Osteocyte (in vitro differentiated cells): Measurements from ENCODE around the gene COQ5. TPM values are rescaled to one million over a fixed set of nuclear protein-coding genes. Genes with fewer than 3 reads are reported as not detected.
A peak's percentile ranks its signal among the peaks of the same experiment; 100 is the strongest.
"Not testable (repeated sequence)": the region's sequence is repeated elsewhere in the genome, so short reads cannot be mapped to it uniquely, and the experiment has no call there.

Experiments
- DNase-seq: peaks from one replicate; pipeline ENCODE4 v3.0.0; 2021; ENCODE audit warnings: mixed read lengths; ENCODE audit not compliant: unreplicated experiment; ENCODE audit errors: extremely low spot score
- H3K27ac Mint-ChIP-seq: one replicate; pipeline ENCODE4 v1.8.0; 2021; ENCODE audit warnings: mild to moderate bottlenecking, mixed read lengths; ENCODE audit not compliant: unreplicated experiment
- H3K27me3 Mint-ChIP-seq: one replicate; pipeline ENCODE4 v1.8.0; 2021; ENCODE audit warnings: mixed read lengths; ENCODE audit not compliant: unreplicated experiment
- H3K36me3 Mint-ChIP-seq: one replicate; pipeline ENCODE4 v1.8.0; 2021; ENCODE audit warnings: mixed read lengths; ENCODE audit not compliant: unreplicated experiment
- H3K4me1 Mint-ChIP-seq: one replicate; pipeline ENCODE4 v1.8.0; 2021; ENCODE audit warnings: mixed read lengths; ENCODE audit not compliant: unreplicated experiment
- H3K4me3 Mint-ChIP-seq: one replicate; pipeline ENCODE4 v1.8.0; 2021; ENCODE audit warnings: mild to moderate bottlenecking, moderate library complexity, mixed read lengths; ENCODE audit not compliant: unreplicated experiment
- H3K9me3 Mint-ChIP-seq: one replicate; pipeline ENCODE4 v1.8.0; 2021; ENCODE audit warnings: mixed read lengths; ENCODE audit not compliant: unreplicated experiment
- total RNA-seq: library from RNA; stranded (reverse); gene quantifications from 2 replicates; pipeline ENCODE4 v1.2.1, GENCODE V29; 2021
- TF ChIP-seq, protein P1 (sequence below): fragments of 200-600 bp; sonication (generic); IDR thresholded peaks from 2 replicates; pipeline ENCODE4 v1.5.0; 2021; ENCODE audit warnings: antibody characterized with exemption, mild to moderate bottlenecking, moderate library complexity

The COQ5 gene
- total RNA-seq, 1 donor from 2014 or later, result 24.0 TPM

DNA sequence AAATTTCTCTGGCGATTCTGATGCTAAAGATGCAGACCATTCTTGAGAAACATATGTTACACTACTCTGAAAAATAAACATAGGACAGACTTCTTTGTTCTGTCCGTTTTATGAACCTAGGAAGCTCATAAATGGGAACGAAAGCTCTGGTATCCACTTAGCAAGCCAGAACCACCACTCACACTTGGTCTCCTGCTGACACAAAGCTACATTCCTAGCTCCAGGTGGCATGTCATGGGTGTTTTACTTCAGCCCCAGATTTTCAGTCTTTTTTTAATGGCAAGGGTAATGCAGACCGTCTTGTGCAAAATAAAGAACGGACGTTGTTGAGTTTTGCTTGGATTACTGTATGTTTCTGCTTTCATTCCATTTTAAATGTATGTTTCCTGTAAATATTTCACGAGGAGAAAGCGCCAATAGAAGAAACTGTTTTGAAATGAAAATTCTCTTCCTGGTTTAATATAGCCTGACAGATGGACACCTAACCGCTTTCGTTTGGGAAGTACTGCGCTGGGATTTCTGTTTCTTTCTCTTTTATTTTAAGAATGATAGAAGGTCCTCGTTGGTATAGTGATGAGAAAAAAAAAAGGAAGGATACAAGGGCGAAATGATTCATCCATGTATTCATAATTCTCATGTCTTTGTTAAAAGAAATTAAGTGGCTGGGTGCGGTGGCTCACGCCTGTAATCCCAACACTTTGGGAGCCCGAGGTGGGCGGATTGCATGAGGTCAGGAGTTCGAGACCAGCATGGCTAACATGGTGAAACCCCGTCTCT, 871 bp upstream of the COQ5 start:
- TF ChIP-seq, protein P1, sequence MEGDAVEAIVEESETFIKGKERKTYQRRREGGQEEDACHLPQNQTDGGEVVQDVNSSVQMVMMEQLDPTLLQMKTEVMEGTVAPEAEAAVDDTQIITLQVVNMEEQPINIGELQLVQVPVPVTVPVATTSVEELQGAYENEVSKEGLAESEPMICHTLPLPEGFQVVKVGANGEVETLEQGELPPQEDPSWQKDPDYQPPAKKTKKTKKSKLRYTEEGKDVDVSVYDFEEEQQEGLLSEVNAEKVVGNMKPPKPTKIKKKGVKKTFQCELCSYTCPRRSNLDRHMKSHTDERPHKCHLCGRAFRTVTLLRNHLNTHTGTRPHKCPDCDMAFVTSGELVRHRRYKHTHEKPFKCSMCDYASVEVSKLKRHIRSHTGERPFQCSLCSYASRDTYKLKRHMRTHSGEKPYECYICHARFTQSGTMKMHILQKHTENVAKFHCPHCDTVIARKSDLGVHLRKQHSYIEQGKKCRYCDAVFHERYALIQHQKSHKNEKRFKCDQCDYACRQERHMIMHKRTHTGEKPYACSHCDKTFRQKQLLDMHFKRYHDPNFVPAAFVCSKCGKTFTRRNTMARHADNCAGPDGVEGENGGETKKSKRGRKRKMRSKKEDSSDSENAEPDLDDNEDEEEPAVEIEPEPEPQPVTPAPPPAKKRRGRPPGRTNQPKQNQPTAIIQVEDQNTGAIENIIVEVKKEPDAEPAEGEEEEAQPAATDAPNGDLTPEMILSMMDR, result no peak
- no peaks in the 10 kb centered on the region for H3K36me3 Mint-ChIP-seq
- peak overlapping the region; percentile 100 for H3K4me3 Mint-ChIP-seq
- no peaks in the 10 kb centered on the region for H3K9me3 Mint-ChIP-seq
- H3K27ac Mint-ChIP-seq, result peak overlapping the region; percentile 100
- no peaks in the 10 kb centered on the region for H3K27me3 Mint-ChIP-seq
- H3K4me1 Mint-ChIP-seq, result peaks cover 26% of the 10 kb centered on the region
- DNase-seq, result no peak

DNA sequence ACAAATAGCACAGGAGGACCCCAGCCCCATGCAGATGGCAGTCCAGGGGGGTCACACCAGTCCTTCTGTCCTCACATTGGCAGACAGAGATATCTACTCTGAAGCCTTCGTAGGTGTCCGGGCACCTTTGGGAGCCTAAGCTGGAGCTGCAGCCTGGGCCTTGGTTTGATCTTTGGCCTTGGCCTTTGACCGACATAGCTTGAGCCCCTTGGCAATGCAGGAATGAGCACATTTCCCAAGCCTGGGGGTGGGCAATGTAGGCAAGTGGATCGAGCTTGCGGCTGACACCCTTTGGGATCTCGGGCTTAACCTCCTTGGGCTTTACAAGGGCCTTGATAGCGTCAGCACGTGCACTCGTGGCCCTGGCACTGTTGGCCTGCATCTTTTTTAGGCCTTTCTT, 6.4 kb downstream of the COQ5 start:
- H3K4me1 Mint-ChIP-seq, result peaks cover 4% of the 10 kb centered on the region
- H3K27me3 Mint-ChIP-seq, result no peaks in the 10 kb centered on the region
- H3K36me3 Mint-ChIP-seq, result peaks cover 5% of the 10 kb centered on the region
- TF ChIP-seq, protein P1, result no peak
- no peaks in the 10 kb centered on the region for H3K9me3 Mint-ChIP-seq
- DNase-seq, result no peak
- H3K27ac Mint-ChIP-seq, result no peak overlapping the region
- H3K4me3 Mint-ChIP-seq, result no peak overlapping the region

DNA sequence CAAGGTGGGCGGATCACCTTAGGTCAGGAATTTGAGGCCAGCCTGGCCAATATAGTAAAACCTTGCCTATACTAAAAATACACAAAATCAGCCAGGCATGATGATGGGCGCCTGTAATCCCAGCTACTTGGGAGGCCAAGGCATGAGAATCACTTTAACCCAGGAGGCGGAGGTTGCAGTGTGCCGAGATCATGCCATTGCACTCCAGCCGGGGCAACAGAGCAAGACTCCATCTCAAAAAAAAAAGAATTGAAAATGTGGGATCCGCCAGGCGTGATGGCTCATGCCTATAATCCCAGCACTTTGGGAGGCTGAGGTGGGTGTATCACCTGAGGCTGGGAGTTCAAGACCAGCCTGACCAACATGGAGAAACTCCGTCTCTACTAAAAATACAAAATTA, 9.6 kb downstream of the COQ5 start:
- H3K9me3 Mint-ChIP-seq, DNase-seq, H3K27ac Mint-ChIP-seq, H3K4me3 Mint-ChIP-seq, H3K4me1 Mint-ChIP-seq, H3K27me3 Mint-ChIP-seq: not testable (repeated sequence)
- H3K36me3 Mint-ChIP-seq, result peaks cover 10% of the 10 kb centered on the region

DNA sequence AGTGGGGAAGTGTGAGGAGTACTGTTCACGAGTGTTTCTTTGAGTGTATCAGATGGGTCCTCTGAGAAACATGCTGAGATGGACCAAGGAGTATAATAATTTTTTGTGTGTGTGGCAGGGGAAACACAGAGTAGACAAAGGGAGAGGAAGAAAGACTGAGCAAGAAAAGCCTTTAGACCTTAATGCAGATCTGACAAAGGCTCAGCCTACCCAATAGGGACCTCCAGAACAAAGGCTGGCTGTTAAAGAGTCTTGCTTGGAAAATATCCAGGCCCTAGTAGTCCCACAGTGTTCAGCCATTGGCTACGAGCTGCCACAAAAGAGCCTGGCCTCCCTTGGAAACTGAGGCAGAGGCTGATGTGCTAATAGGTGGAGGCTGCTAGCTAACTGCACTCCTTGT, 13.5 kb downstream of the COQ5 start:
- H3K36me3 Mint-ChIP-seq, result peaks cover 11% of the 10 kb centered on the region
- H3K4me3 Mint-ChIP-seq, result no peak overlapping the region
- H3K4me1 Mint-ChIP-seq, result no peaks in the 10 kb centered on the region
- no peaks in the 10 kb centered on the region for H3K9me3 Mint-ChIP-seq
- H3K27me3 Mint-ChIP-seq, result no peaks in the 10 kb centered on the region
- TF ChIP-seq, protein P1, result no peak
- no peak overlapping the region for H3K27ac Mint-ChIP-seq
- DNase-seq, result no peak

DNA sequence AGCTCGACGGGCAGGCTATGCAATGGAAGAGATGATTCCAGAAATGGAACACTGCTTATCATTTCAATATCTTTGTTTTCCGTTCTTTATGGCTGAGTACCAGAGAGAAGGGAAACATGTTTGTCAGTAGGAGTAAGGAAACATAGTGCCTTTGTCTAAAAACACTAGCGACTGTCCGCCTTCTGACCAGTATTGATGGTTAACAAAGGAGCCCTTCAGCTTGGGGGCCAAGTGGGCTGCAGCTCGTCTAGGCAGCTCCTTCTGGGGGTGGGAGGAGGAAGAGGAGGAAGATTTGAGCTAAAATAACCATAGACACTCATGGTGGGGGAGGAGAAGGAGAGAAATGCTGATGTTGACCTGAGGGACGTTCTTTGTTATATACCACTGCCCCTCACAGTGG, 15.0 kb downstream of the COQ5 start:
- H3K4me3 Mint-ChIP-seq, result no peak overlapping the region
- DNase-seq, result no peak
- H3K4me1 Mint-ChIP-seq, result no peaks in the 10 kb centered on the region
- H3K36me3 Mint-ChIP-seq, result peaks cover 14% of the 10 kb centered on the region
- H3K27me3 Mint-ChIP-seq, result no peaks in the 10 kb centered on the region
- TF ChIP-seq, protein P1, result no peak
- no peaks in the 10 kb centered on the region for H3K9me3 Mint-ChIP-seq
- no peak overlapping the region for H3K27ac Mint-ChIP-seq
